GM23338 (cell line): ENCODE results near the gene FTCD. TPM values are rescaled to one million over a fixed set of nuclear protein-coding genes. Genes with fewer than 3 reads are reported as not detected.
A peak's percentile ranks its signal among the peaks of the same experiment; 100 is the strongest.

ENCODE experiments used
- ATAC-seq: fragments of 200-7000 bp; cut with Tn5 transposase; 3 replicates; pipeline ENCODE4 v1.9.1; 2020
- DNase-seq: peaks from one replicate; pipeline ENCODE4 v3.0.0-alpha.2; 2015; ENCODE audit warnings: low spot score
- H2AFZ ChIP-seq: fragments of 200-600 bp; sonication (generic); 2 replicates; pipeline ENCODE4 v1.8.0; 2016; ENCODE audit warnings: antibody characterized with exemption, mild to moderate bottlenecking, moderate library complexity
- H3F3A ChIP-seq: fragments of 200-600 bp; sonication (generic); replicated peaks from 2 replicates; pipeline ENCODE4 v1.8.0; 2017; ENCODE audit warnings: antibody characterized with exemption, mixed run types, low read depth
- H3K27ac ChIP-seq: fragments of 200-600 bp; sonication (generic); 2 replicates; pipeline ENCODE4 v1.6.1; 2016; ENCODE audit warnings: low read depth
- H3K27me3 ChIP-seq: fragments of 200-600 bp; sonication (generic); 2 replicates; pipeline ENCODE4 v1.8.0; 2016; ENCODE audit warnings: mild to moderate bottlenecking, mixed run types, moderate library complexity; ENCODE audit not compliant: insufficient read depth
- H3K36me3 ChIP-seq: fragments of 200-600 bp; sonication (generic); 2 replicates; pipeline ENCODE4 v1.8.0; 2016; ENCODE audit warnings: mild to moderate bottlenecking; ENCODE audit not compliant: insufficient read depth
- H3K4me1 ChIP-seq: fragments of 200-600 bp; sonication (generic); 2 replicates; pipeline ENCODE4 v1.8.0; 2016; ENCODE audit warnings: mild to moderate bottlenecking, moderate library complexity; ENCODE audit not compliant: insufficient read depth
- H3K4me2 ChIP-seq: fragments of 200-600 bp; sonication (generic); 2 replicates; pipeline ENCODE4 v1.7.1; 2017; ENCODE audit warnings: mixed run types
- H3K4me3 ChIP-seq: fragments of 200-600 bp; sonication (generic); 2 replicates; pipeline ENCODE4 v1.6.1; 2016; ENCODE audit warnings: mixed run types
- H3K79me2 ChIP-seq: fragments of 200-600 bp; sonication (generic); replicated peaks from 2 replicates; pipeline ENCODE4 v1.8.0; 2017; ENCODE audit warnings: mild to moderate bottlenecking; ENCODE audit not compliant: insufficient read depth
- H3K9me2 ChIP-seq: fragments of 200-600 bp; sonication (generic); 2 replicates; pipeline ENCODE4 v1.8.0; 2017; ENCODE audit not compliant: insufficient read depth
- H4K20me1 ChIP-seq: fragments of 200-600 bp; sonication (generic); replicated peaks from 2 replicates; pipeline ENCODE4 v1.8.0; 2017; ENCODE audit warnings: mild to moderate bottlenecking; ENCODE audit not compliant: insufficient read depth
- H3K27ac Mint-ChIP-seq: 2 replicates; pipeline ENCODE4 v1.8.0; 2020; ENCODE audit warnings: inconsistent platforms, mild to moderate bottlenecking, moderate library complexity, mixed read lengths
- H3K27me3 Mint-ChIP-seq: 3 replicates; pipeline ENCODE4 v1.8.0; 2022; ENCODE audit warnings: low read depth, mild to moderate bottlenecking, moderate library complexity, mixed read lengths, inconsistent platforms; ENCODE audit not compliant: insufficient read depth, poor library complexity
- H3K36me3 Mint-ChIP-seq: 3 replicates; pipeline ENCODE4 v1.8.0; 2021; ENCODE audit warnings: low read depth, mild to moderate bottlenecking, inconsistent platforms, moderate library complexity, mixed read lengths
- H3K4me1 Mint-ChIP-seq: 3 replicates; pipeline ENCODE4 v1.8.0; 2020; ENCODE audit warnings: mild to moderate bottlenecking, inconsistent platforms, mixed read lengths
- H3K4me3 Mint-ChIP-seq: 3 replicates; pipeline ENCODE4 v1.8.0; 2021; ENCODE audit warnings: moderate library complexity, mild to moderate bottlenecking, inconsistent platforms, mixed read lengths
- H3K9me3 Mint-ChIP-seq: 3 replicates; pipeline ENCODE4 v1.8.0; 2020; ENCODE audit warnings: moderate library complexity, mild to moderate bottlenecking, inconsistent platforms, mixed read lengths
- CREB1 ChIP-seq: fragments of 250-450 bp; sonication (Bioruptor Pico); IDR thresholded peaks from 2 replicates; pipeline ENCODE4 v1.5.0; 2020; ENCODE audit warnings: low read depth, mild to moderate bottlenecking, moderate library complexity
- CTCF ChIP-seq, 2 experiments: fragments of 200-600 bp in 1 of 2; sonication (generic) in 1 of 2; conservative IDR thresholded peaks; 2 replicates each; pipeline versions ENCODE4 v1.5.1 to v1.6.1; 2016 to 2017; ENCODE audit warnings: antibody characterized with exemption in 2 of 2, low read depth in 2 of 2, mild to moderate bottlenecking in 2 of 2, moderate library complexity in 1 of 2
- NANOG ChIP-seq: IDR thresholded peaks from 2 replicates; pipeline ENCODE4 v1.6.1; 2016; ENCODE audit warnings: antibody characterized with exemption, borderline replicate concordance
- STAT1 ChIP-seq: IDR thresholded peaks from one replicate; pipeline ENCODE4 v1.6.1; 2016; ENCODE audit warnings: antibody characterized with exemption; ENCODE audit not compliant: unreplicated experiment
- ZNF331 ChIP-seq: fragments of 250-450 bp; sonication (Bioruptor Pico); IDR thresholded peaks from 2 replicates; pipeline ENCODE4 v1.5.0; 2020; ENCODE audit warnings: low read depth, mild to moderate bottlenecking, moderate library complexity
- polyA plus RNA-seq: library from polyadenylated mRNA; unstranded; fragments of >200 nt; fragmentation: Nextera tagmentation; extraction: Ambion mirVana; gene quantifications from 2 replicates; pipeline ENCODE4 v1.2.1, GENCODE V29; 2016
- total RNA-seq: library from RNA; depleted of rRNA; stranded (reverse); fragments of >200 nt; shearing (Covaris generic); gene quantifications from 2 replicates; pipeline ENCODE4 v1.2.3, GENCODE V29; 2014
- TF ChIP-seq, protein P1 (sequence below): IDR thresholded peaks from 2 replicates; pipeline ENCODE4 v1.6.1; 2016; ENCODE audit warnings: antibody characterized with exemption

Gene FTCD
- total and polyA plus RNA-seq, 2 experiments from 2014 or later: 0.90 to 2.3 TPM

- H3F3A ChIP-seq: peaks cover 12% of the 10 kb centered on the region
- Mint-ChIP-seq H3K4me1 (peaks cover 15% of the 10 kb centered on the region), H3K27me3 (peaks cover 13% of the 10 kb centered on the region), H3K27ac (no peak overlapping the region), H3K36me3 (peaks cover 49% of the 10 kb centered on the region), H3K4me3 (no peak overlapping the region), H3K9me3 (no peaks in the 10 kb centered on the region)
- no peak overlapping the region for H3K4me2 ChIP-seq
- DNase-seq (no peak), ATAC-seq (no peak)
- no peaks in the 10 kb centered on the region for H3K9me2 ChIP-seq
- no peaks in the 10 kb centered on the region for H3K27me3 ChIP-seq
- TF ChIP-seq CTCF (conservative IDR thresholded peaks at IDR 0.05; ENCODE audit: low read depth in 2 of 2) (no peak), ZNF331 (CRISPR knock-in tag) (no peak)
- TF ChIP-seq, protein P1, sequence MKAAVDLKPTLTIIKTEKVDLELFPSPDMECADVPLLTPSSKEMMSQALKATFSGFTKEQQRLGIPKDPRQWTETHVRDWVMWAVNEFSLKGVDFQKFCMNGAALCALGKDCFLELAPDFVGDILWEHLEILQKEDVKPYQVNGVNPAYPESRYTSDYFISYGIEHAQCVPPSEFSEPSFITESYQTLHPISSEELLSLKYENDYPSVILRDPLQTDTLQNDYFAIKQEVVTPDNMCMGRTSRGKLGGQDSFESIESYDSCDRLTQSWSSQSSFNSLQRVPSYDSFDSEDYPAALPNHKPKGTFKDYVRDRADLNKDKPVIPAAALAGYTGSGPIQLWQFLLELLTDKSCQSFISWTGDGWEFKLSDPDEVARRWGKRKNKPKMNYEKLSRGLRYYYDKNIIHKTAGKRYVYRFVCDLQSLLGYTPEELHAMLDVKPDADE: no peak
- H4K20me1 ChIP-seq: peaks cover 3% of the 10 kb centered on the region; the same call in 1 of the 2 replicates
- H3K36me3 ChIP-seq: no peaks in the 10 kb centered on the region; the same call in 1 of the 2 replicates
- H3K79me2 ChIP-seq: no peaks in the 10 kb centered on the region
- no peak overlapping the region for H3K4me3 ChIP-seq
- no peak overlapping the region for H3K27ac ChIP-seq
- H3K4me1 ChIP-seq: peaks cover 4% of the 10 kb centered on the region; the same call in 1 of the 2 replicates
- H2AFZ ChIP-seq: no peak overlapping the region
These were observed 35.9 kb upstream of the FTCD start for GRCh38 chr21:46191257-46191685.

GRCh38 chr21:46190491-46191131 is 35.2 kb upstream of the FTCD start:
- Histone ChIP-seq H3K4me3 (no peak overlapping the region), H3K9me2 (no peaks in the 10 kb centered on the region), H2AFZ (no peak overlapping the region), H3K4me1 (peaks cover 6% of the 10 kb centered on the region; the same call in 1 of the 2 replicates), H3K27ac (no peak overlapping the region), H3F3A (peaks cover 9% of the 10 kb centered on the region), H3K27me3 (no peaks in the 10 kb centered on the region), H4K20me1 (peaks cover 3% of the 10 kb centered on the region; the same call in 1 of the 2 replicates), H3K4me2 (no peak overlapping the region), H3K36me3 (no peaks in the 10 kb centered on the region; the same call in 1 of the 2 replicates), H3K79me2 (no peaks in the 10 kb centered on the region)
- H3K4me3 Mint-ChIP-seq: no peak overlapping the region
- TF ChIP-seq ZNF331 (CRISPR knock-in tag) (no peak), NANOG (no peak), STAT1 (no peak), CTCF (conservative IDR thresholded peaks at IDR 0.05; ENCODE audit: low read depth in 2 of 2) (no peak), CREB1 (CRISPR knock-in tag) (no peak)
- TF ChIP-seq, protein P1: no peak
- H3K36me3 Mint-ChIP-seq: peaks cover 46% of the 10 kb centered on the region
- H3K9me3 Mint-ChIP-seq: no peaks in the 10 kb centered on the region
- H3K27ac Mint-ChIP-seq: 0 out of 2 replicates have a peak overlapping the region, but pooled peaks have one; percentile 62
- peaks cover 13% of the 10 kb centered on the region for H3K27me3 Mint-ChIP-seq
- peaks cover 16% of the 10 kb centered on the region for H3K4me1 Mint-ChIP-seq
- ATAC-seq (no peak), DNase-seq (no peak)
